CD14-positive monocyte (primary cell): ENCODE data around the gene DGKI. TPM values are rescaled to one million over a fixed set of nuclear protein-coding genes. Genes with fewer than 3 reads are reported as not detected.

Experiments
- DNase-seq, 3 donors: peaks; one replicate each; pipeline ENCODE4 v3.0.0-alpha.2; 2011 to 2022
- H2AFZ ChIP-seq: 2 replicates; pipeline ENCODE4 v1.6.0; 2012; ENCODE audit warnings: mild to moderate bottlenecking, low read depth, low read length, inconsistent platforms; ENCODE audit not compliant: insufficient read depth, poor library complexity, severe bottlenecking
- H3K27ac ChIP-seq, 2 donors: 1 replicate in 1 of 2; 2 replicates in 1 of 2; pipeline ENCODE4 v1.5.1; 2012 to 2013; ENCODE audit warnings: low read length in 2 of 2, control low read depth in 1 of 2, inconsistent platforms in 1 of 2, low read depth in 1 of 2, mild to moderate bottlenecking in 1 of 2
- H3K27me3 ChIP-seq, 2 donors: one replicate each; pipeline versions ENCODE4 v1.6.0 to v1.6.1; 2011 to 2013; ENCODE audit warnings: low read length in 2 of 2; ENCODE audit not compliant: control insufficient read depth in 2 of 2, insufficient read depth in 2 of 2
- H3K36me3 ChIP-seq, 2 donors: replicated peaks in 1 of 2; 1 replicate in 1 of 2; 2 replicates in 1 of 2; pipeline versions ENCODE4 v1.5.1 to v1.6.1; 2012 to 2013; ENCODE audit warnings: low read length in 2 of 2, control low read depth in 1 of 2, inconsistent platforms in 1 of 2, mild to moderate bottlenecking in 1 of 2; ENCODE audit not compliant: insufficient read depth in 2 of 2, control insufficient read depth in 1 of 2
- H3K4me1 ChIP-seq, 2 donors: 1 replicate in 1 of 2; 2 replicates in 1 of 2; pipeline versions ENCODE4 v1.5.1 to v1.6.1; 2012 to 2013; ENCODE audit warnings: low read length in 2 of 2, control low read depth in 1 of 2, inconsistent platforms in 1 of 2, mild to moderate bottlenecking in 1 of 2, moderate library complexity in 1 of 2; ENCODE audit not compliant: insufficient read depth in 2 of 2, control insufficient read depth in 1 of 2
- H3K4me2 ChIP-seq: replicated peaks from 2 replicates; pipeline ENCODE3; 2012; ENCODE audit warnings: low read length, moderate library complexity, mild to moderate bottlenecking; ENCODE audit not compliant: poor library complexity, severe bottlenecking; ENCODE audit errors: extremely low read depth
- H3K4me3 ChIP-seq, 3 experiments: fragments of 200-600 bp in 1 of 3; sonication (generic) in 1 of 3; replicated peaks in 1 of 3; 1 replicate in 2 of 3; 2 replicates in 1 of 3; pipeline ENCODE4 v1.5.1; 2011 to 2013; ENCODE audit warnings: low read length in 3 of 3, mild to moderate bottlenecking in 3 of 3, control low read depth in 2 of 3, low read depth in 2 of 3, inconsistent platforms in 1 of 3, moderate library complexity in 1 of 3
- H3K79me2 ChIP-seq: 2 replicates; pipeline ENCODE4 v1.6.0; 2012; ENCODE audit warnings: mild to moderate bottlenecking, control low read depth, inconsistent platforms, low read length, moderate library complexity; ENCODE audit not compliant: insufficient read depth
- H3K9ac ChIP-seq: 2 replicates; pipeline ENCODE4 v1.6.0; 2017; ENCODE audit warnings: low read length, mild to moderate bottlenecking; ENCODE audit not compliant: insufficient read depth, poor library complexity, severe bottlenecking
- H3K9me3 ChIP-seq, 2 donors: replicated peaks in 1 of 2; 1 replicate in 1 of 2; 2 replicates in 1 of 2; pipeline versions ENCODE4 v1.5.1 to v1.6.1; 2012 to 2013; ENCODE audit warnings: low read length in 2 of 2, control low read depth in 1 of 2; ENCODE audit not compliant: control insufficient read depth in 1 of 2, insufficient read depth in 1 of 2
- H4K20me1 ChIP-seq: 2 replicates; pipeline ENCODE4 v1.6.0; 2012; ENCODE audit warnings: mild to moderate bottlenecking, low read length, control low read depth, moderate library complexity; ENCODE audit not compliant: insufficient read depth
- H3K27ac Mint-ChIP-seq, 7 donors: one replicate each; pipeline ENCODE4 v1.8.0; 2020; ENCODE audit warnings: mild to moderate bottlenecking in 7 of 7, mixed read lengths in 7 of 7, moderate library complexity in 6 of 7, inconsistent platforms in 2 of 7
- H3K27me3 Mint-ChIP-seq, 3 donors: one replicate each; pipeline ENCODE4 v1.8.0; 2021 to 2022; ENCODE audit warnings: low read depth in 3 of 3, mild to moderate bottlenecking in 3 of 3, mixed read lengths in 3 of 3, moderate library complexity in 3 of 3, inconsistent platforms in 1 of 3
- H3K36me3 Mint-ChIP-seq, 2 donors: one replicate each; pipeline ENCODE4 v1.8.0; 2020; ENCODE audit warnings: mixed read lengths in 2 of 2, inconsistent platforms in 1 of 2, mild to moderate bottlenecking in 1 of 2
- H3K4me1 Mint-ChIP-seq: one replicate; pipeline ENCODE4 v1.8.0; 2020; ENCODE audit warnings: mild to moderate bottlenecking, mixed read lengths
- H3K4me3 Mint-ChIP-seq, 2 donors: one replicate each; pipeline ENCODE4 v1.8.0; 2020; ENCODE audit warnings: mild to moderate bottlenecking in 2 of 2, mixed read lengths in 2 of 2, moderate library complexity in 1 of 2
- H3K9me3 Mint-ChIP-seq, 7 donors: one replicate each; pipeline ENCODE4 v1.8.0; 2020 to 2022; ENCODE audit warnings: mixed read lengths in 7 of 7, mild to moderate bottlenecking in 6 of 7, moderate library complexity in 6 of 7, inconsistent platforms in 2 of 7
- CTCF ChIP-seq: fragments of 200-600 bp; IDR thresholded peaks from one replicate; pipeline ENCODE4 v1.8.0; 2022; ENCODE audit warnings: antibody characterized with exemption, mild to moderate bottlenecking
- WGBS: methylation state at CpG from one replicate; pipeline ENCODE4 v1.1.5; 2013; ENCODE audit warnings: missing lambda C conversion rate; ENCODE audit not compliant: insufficient coverage; 5-methylcytosine and 5-hydroxymethylcytosine counted together
- intact Hi-C, 2 donors: fragments of 100-400 bp; cut with micrococcal nuclease; formaldehyde crosslinking; loops; one replicate each; pipeline versions ENCODE4 v1.15.0 to v1.15.1; 2023
- polyA plus RNA-seq, 3 donors: library from polyadenylated mRNA; depleted of rRNA in 1 of 3; unstranded in 2 of 3; stranded (reverse) in 1 of 3; fragments of 300-500 nt in 2 of 3; fragments of >200 nt in 1 of 3; fragmentation: Illumina TruSeq in 2 of 3; gene quantifications; 1 replicate in 2 of 3; 2 replicates in 1 of 3; pipeline ENCODE4 v1.2.3, GENCODE V29; 2012 to 2021

The DGKI gene
- polyA plus RNA-seq, 3 donors: not detected

GRCh38 chr7:137685433-137686164 is 161.2 kb downstream of the DGKI start:
- H3K9ac ChIP-seq: no peak overlapping the region
- H3K79me2 ChIP-seq: no peaks in the 10 kb centered on the region
- WGBS: 93% methylated on average over 2 of the region's 3 CpGs
- H4K20me1 ChIP-seq: no peaks in the 10 kb centered on the region
- no peak overlapping the region for H3K27ac Mint-ChIP-seq
- H3K27me3 ChIP-seq: peaks cover 0 to 3% of the 10 kb centered on the region in 2 donors
- no peak overlapping the region for H3K4me2 ChIP-seq
- H3K27me3 Mint-ChIP-seq: peaks cover 2 to 8% (median 4%) of the 10 kb centered on the region in 3 donors
- intact Hi-C loops: no loop called here
- no peaks in the 10 kb centered on the region for H3K9me3 ChIP-seq
- H3K4me1 ChIP-seq: no peaks in the 10 kb centered on the region
- H3K9me3 Mint-ChIP-seq: peaks cover 0 to 2% (median 2%) of the 10 kb centered on the region in 7 donors
- no peaks in the 10 kb centered on the region for H3K36me3 Mint-ChIP-seq
- no peak overlapping the region for H2AFZ ChIP-seq
- H3K4me3 Mint-ChIP-seq: no peak overlapping the region
- no peak for DNase-seq
- no peaks in the 10 kb centered on the region for H3K4me1 Mint-ChIP-seq
- H3K4me3 ChIP-seq: no peak overlapping the region
- no peaks in the 10 kb centered on the region for H3K36me3 ChIP-seq
- no peak overlapping the region for H3K27ac ChIP-seq
- TF ChIP-seq CTCF: no peak

GRCh38 chr7:137684776-137685175 is 162.0 kb downstream of the DGKI start:
- H3K4me1 Mint-ChIP-seq: no peaks in the 10 kb centered on the region
- WGBS: 88% methylated on average over 7 of the region's 8 CpGs
- no peaks in the 10 kb centered on the region for H4K20me1 ChIP-seq

More at GRCh38 chr7:137684776-137685175, 162.0 kb downstream of the DGKI start:
- Mint-ChIP-seq H3K36me3 (no peaks in the 10 kb centered on the region), H3K27me3 (peaks cover 2 to 7% (median 3%) of the 10 kb centered on the region in 3 donors), H3K27ac (no peak overlapping the region), H3K9me3 (peaks cover 0 to 3% (median 2%) of the 10 kb centered on the region in 7 donors), H3K4me3 (no peak overlapping the region)
- no peaks in the 10 kb centered on the region for H3K79me2 ChIP-seq
- H3K4me1 ChIP-seq: no peaks in the 10 kb centered on the region
- H3K4me3 ChIP-seq: no peak overlapping the region
- no peak overlapping the region for H3K27ac ChIP-seq
- DNase-seq: no peak
- H3K9ac ChIP-seq: no peak overlapping the region
- H3K36me3 ChIP-seq: no peaks in the 10 kb centered on the region
- intact Hi-C loops: no loop called here
- no peak overlapping the region for H2AFZ ChIP-seq
- H3K9me3 ChIP-seq: no peaks in the 10 kb centered on the region
- TF ChIP-seq CTCF: no peak
- H3K27me3 ChIP-seq: peaks cover 0 to 3% of the 10 kb centered on the region in 2 donors
- H3K4me2 ChIP-seq: no peak overlapping the region
